H9 (cell line): ENCODE data around the gene FNDC3B. TPM values are rescaled to one million over a fixed set of nuclear protein-coding genes. Genes with fewer than 3 reads are reported as not detected.

Experiments used
- DNase-seq: peaks from one replicate; pipeline ENCODE4 v3.0.0-alpha.2; 2017
- H2AFZ ChIP-seq: one replicate; pipeline ENCODE4 v1.6.1; 2013; ENCODE audit warnings: mild to moderate bottlenecking, low read length, control low read depth, moderate library complexity
- H2AK5ac ChIP-seq: 2 replicates; pipeline ENCODE4 v1.6.1; 2013; ENCODE audit warnings: low read length, control low read depth, mixed read lengths; ENCODE audit not compliant: insufficient read length
- H2BK120ac ChIP-seq: one replicate; pipeline ENCODE4 v1.6.1; 2013; ENCODE audit warnings: low read depth, mild to moderate bottlenecking, low read length, control low read depth, inconsistent platforms; ENCODE audit not compliant: poor library complexity, severe bottlenecking
- H2BK12ac ChIP-seq: 2 replicates; pipeline ENCODE4 v1.6.1; 2013; ENCODE audit warnings: low read length, control low read depth, mixed read lengths, low read depth; ENCODE audit not compliant: insufficient read length
- H2BK15ac ChIP-seq: 2 replicates; pipeline ENCODE4 v1.6.1; 2013; ENCODE audit warnings: low read depth, low read length, control low read depth
- H2BK20ac ChIP-seq: one replicate; pipeline ENCODE4 v1.6.1; 2013; ENCODE audit warnings: low read depth, mild to moderate bottlenecking, low read length, control low read depth, inconsistent platforms; ENCODE audit not compliant: poor library complexity, severe bottlenecking
- H2BK5ac ChIP-seq: 2 replicates; pipeline ENCODE4 v1.6.1; 2013; ENCODE audit warnings: low read length, control low read depth, mixed read lengths; ENCODE audit not compliant: insufficient read length
- H3K14ac ChIP-seq: 2 replicates; pipeline ENCODE4 v1.6.1; 2013; ENCODE audit warnings: low read length, control low read depth; ENCODE audit not compliant: insufficient read depth
- H3K18ac ChIP-seq: 2 replicates; pipeline ENCODE4 v1.6.1; 2013; ENCODE audit warnings: low read depth, mild to moderate bottlenecking, mixed read lengths, low read length, control low read depth; ENCODE audit not compliant: insufficient read length
- H3K23ac ChIP-seq: 2 replicates; pipeline ENCODE4 v1.6.1; 2013; ENCODE audit warnings: low read length, control low read depth, mixed read lengths, low read depth; ENCODE audit not compliant: insufficient read length
- H3K23me2 ChIP-seq: 2 replicates; pipeline ENCODE4 v1.6.1; 2013; ENCODE audit warnings: low read depth, mild to moderate bottlenecking, mixed read lengths, low read length, control low read depth; ENCODE audit not compliant: insufficient read length, poor library complexity, severe bottlenecking
- H3K27ac ChIP-seq: 2 replicates; pipeline ENCODE4 v1.5.1; 2013; ENCODE audit warnings: low read length, control low read depth, mixed read lengths, low read depth; ENCODE audit not compliant: insufficient read length
- H3K27me3 ChIP-seq: 2 replicates; pipeline ENCODE4 v1.6.1; 2013; ENCODE audit warnings: low read length, control low read depth, inconsistent platforms; ENCODE audit not compliant: insufficient read depth
- H3K4ac ChIP-seq: 2 replicates; pipeline ENCODE4 v1.6.1; 2013; ENCODE audit warnings: low read depth, mild to moderate bottlenecking, control low read depth, inconsistent platforms, low read length, moderate library complexity
- H3K4me1 ChIP-seq: 2 replicates; pipeline ENCODE4 v1.6.1; 2013; ENCODE audit warnings: low read length, control low read depth, inconsistent platforms; ENCODE audit not compliant: insufficient read depth
- H3K4me2 ChIP-seq: 2 replicates; pipeline ENCODE4 v1.6.1; 2013; ENCODE audit warnings: low read length, control low read depth, mixed read lengths; ENCODE audit not compliant: insufficient read length, insufficient read depth
- H3K56ac ChIP-seq: 2 replicates; pipeline ENCODE4 v1.6.1; 2013; ENCODE audit warnings: low read depth, mild to moderate bottlenecking, mixed read lengths, low read length, control low read depth; ENCODE audit not compliant: insufficient read length
- H3K79me1 ChIP-seq: 2 replicates; pipeline ENCODE4 v1.6.1; 2013; ENCODE audit warnings: low read depth, mild to moderate bottlenecking, moderate library complexity, low read length, control low read depth, inconsistent platforms; ENCODE audit not compliant: insufficient read depth, poor library complexity, severe bottlenecking
- H3K79me2 ChIP-seq: 2 replicates; pipeline ENCODE4 v1.6.1; 2013; ENCODE audit warnings: low read length, control low read depth, inconsistent platforms; ENCODE audit not compliant: insufficient read depth
- H3K9ac ChIP-seq: 2 replicates; pipeline ENCODE4 v1.6.1; 2013; ENCODE audit warnings: low read length, control low read depth, mixed read lengths; ENCODE audit not compliant: insufficient read length; ENCODE audit errors: extremely low read depth
- H3K9me3 ChIP-seq: one replicate; pipeline ENCODE4 v1.6.1; 2013; ENCODE audit warnings: low read depth, low read length, inconsistent platforms; ENCODE audit not compliant: control insufficient read depth
- H3T11ph ChIP-seq: one replicate; pipeline ENCODE4 v1.6.1; 2013; ENCODE audit warnings: mild to moderate bottlenecking, low read length, control low read depth, inconsistent platforms
- H4K20me1 ChIP-seq: one replicate; pipeline ENCODE4 v1.6.1; 2013; ENCODE audit not compliant: control insufficient read depth, insufficient read length, insufficient read depth
- H4K5ac ChIP-seq: 2 replicates; pipeline ENCODE4 v1.6.1; 2013; ENCODE audit warnings: low read depth, mild to moderate bottlenecking, mixed read lengths, low read length, control low read depth; ENCODE audit not compliant: insufficient read length
- H4K8ac ChIP-seq: replicated peaks from 2 replicates; pipeline ENCODE4 v1.6.1; 2013; ENCODE audit warnings: low read length, control low read depth, mixed read lengths, low read depth; ENCODE audit not compliant: insufficient read length
- H4K91ac ChIP-seq: 2 replicates; pipeline ENCODE4 v1.6.1; 2013; ENCODE audit warnings: low read depth, mild to moderate bottlenecking, moderate library complexity, mixed read lengths, low read length, control low read depth; ENCODE audit not compliant: insufficient read length
- H3K27ac Mint-ChIP-seq, 3 experiments: 2 replicates in 2 of 3; 3 replicates in 1 of 3; pipeline ENCODE4 v1.8.0; 2020 to 2021; ENCODE audit warnings: mixed read lengths in 3 of 3, mild to moderate bottlenecking in 1 of 3, moderate library complexity in 1 of 3
- H3K27me3 Mint-ChIP-seq: 2 replicates; pipeline ENCODE4 v1.8.0; 2021; ENCODE audit warnings: low read depth, mild to moderate bottlenecking, moderate library complexity, mixed read lengths
- H3K36me3 Mint-ChIP-seq, 3 experiments: 2 replicates in 2 of 3; 3 replicates in 1 of 3; pipeline ENCODE4 v1.8.0; 2020 to 2021; ENCODE audit warnings: low read depth in 3 of 3, mixed read lengths in 3 of 3; ENCODE audit not compliant: insufficient read depth in 1 of 3
- H3K4me1 Mint-ChIP-seq, 2 experiments: 2 replicates each; pipeline ENCODE4 v1.8.0; 2020; ENCODE audit warnings: mixed read lengths in 2 of 2
- H3K4me3 Mint-ChIP-seq, 2 experiments: 2 replicates in 1 of 2; 3 replicates in 1 of 2; pipeline ENCODE4 v1.8.0; 2020 to 2021; ENCODE audit warnings: mild to moderate bottlenecking in 2 of 2, mixed read lengths in 2 of 2, moderate library complexity in 1 of 2
- H3K9me3 Mint-ChIP-seq, 2 experiments: 2 replicates in 1 of 2; 3 replicates in 1 of 2; pipeline ENCODE4 v1.8.0; 2020; ENCODE audit warnings: mild to moderate bottlenecking in 2 of 2, mixed read lengths in 2 of 2, moderate library complexity in 1 of 2
- CTCF ChIP-seq: fragments of 200-600 bp; sonication (generic); conservative IDR thresholded peaks from 3 replicates; pipeline ENCODE4 v1.8.0; 2021; ENCODE audit warnings: antibody characterized with exemption, mild to moderate bottlenecking
- WGBS: extraction: QIAGEN DNeasy Blood & Tissue Kit; methylation state at CpG from one replicate; pipeline ENCODE4 v1.1.7; 2013; ENCODE audit warnings: missing lambda C conversion rate, low lambda C conversion rate, mixed read lengths; ENCODE audit not compliant: insufficient read length; ENCODE audit errors: extremely low coverage; 5-methylcytosine and 5-hydroxymethylcytosine counted together
- total RNA-seq: library from RNA; stranded (reverse); gene quantifications from 2 replicates; pipeline ENCODE4 v1.2.1, GENCODE V29; 2021

Gene FNDC3B
- total RNA-seq, 1 experiment from 2014 or later, result 43.8 TPM

- peaks cover 40 to 43% of the 10 kb centered on the region in 2 experiments for H3K4me1 Mint-ChIP-seq
These were observed 123.9 kb downstream of the FNDC3B start for GRCh38 chr3:172163320-172163719.

More at GRCh38 chr3:172163320-172163719, 123.9 kb downstream of the FNDC3B start:
- no peak overlapping the region for H3K23ac ChIP-seq
- Mint-ChIP-seq H3K9me3 (no peaks in the 10 kb centered on the region), H3K4me3 (no peak overlapping the region), H3K36me3 (peaks cover 0 to 4% (median 0%) of the 10 kb centered on the region in 3 experiments; a peak in 2 of 7 replicates), H3K27ac (no peak overlapping the region), H3K27me3 (no peaks in the 10 kb centered on the region)
- no peak overlapping the region for H2BK120ac ChIP-seq
- H3K79me1 ChIP-seq, result peaks cover 9% of the 10 kb centered on the region
- H3K4me1 ChIP-seq, result peaks cover 5% of the 10 kb centered on the region; the same call in 1 of the 2 replicates
- no peaks in the 10 kb centered on the region for H4K20me1 ChIP-seq
- TF ChIP-seq CTCF, result no peak
- no peaks in the 10 kb centered on the region for H3K9me3 ChIP-seq
- no peak for DNase-seq
- no peak overlapping the region for H3K27ac ChIP-seq
- no peak overlapping the region for H2BK12ac ChIP-seq
- H4K91ac ChIP-seq, result no peak overlapping the region
- H2BK20ac ChIP-seq, result no peak overlapping the region
- H3K4ac ChIP-seq, result no peak overlapping the region
- H3K14ac ChIP-seq, result no peak overlapping the region
- H4K5ac ChIP-seq, result no peak overlapping the region
- no CpG with 5 or more reads among the region's 3 CpGs for WGBS
- H3T11ph ChIP-seq, result no peak overlapping the region
- H2BK15ac ChIP-seq, result no peak overlapping the region
- no peak overlapping the region for H3K18ac ChIP-seq
- H3K9ac ChIP-seq, result no peak overlapping the region
- H3K56ac ChIP-seq, result no peak overlapping the region
- H3K27me3 ChIP-seq, result no peaks in the 10 kb centered on the region
- H3K23me2 ChIP-seq, result no peaks in the 10 kb centered on the region
- H2BK5ac ChIP-seq, result no peak overlapping the region
- no peak overlapping the region for H2AFZ ChIP-seq
- H3K4me2 ChIP-seq, result no peak overlapping the region
- no peak overlapping the region for H2AK5ac ChIP-seq
- H4K8ac ChIP-seq, result no peak overlapping the region
- no peaks in the 10 kb centered on the region; the same call in 1 of the 2 replicates for H3K79me2 ChIP-seq
